ENCODE results near the gene EML2.

The EML2 gene

GRCh38 chr19:45667620-45668341 lies 28.6 kb upstream of the EML2 start, which contains the start of gene GIPR:
Gene GIPR (plus strand): TSS chr19:45668221. CDS start chr19:45669521, 1,300 bp downstream.
- TF ChIP-seq CTCF (IDR thresholded peaks at IDR 0.05; ENCODE audit: low read depth, low read length), result no peak
- peak within 1 kb of the TSS; percentile 58 for H3K4me3 ChIP-seq (ENCODE audit: low read depth, low read length)
- no peaks in the 10 kb centered on the region; the same call in 1 of the 2 replicates for H3K9me3 ChIP-seq
- no peaks in the 10 kb centered on the region for H3K36me3 ChIP-seq
- no peaks in the 10 kb centered on the region; the same call in 1 of the 2 replicates for H3K4me1 ChIP-seq
- DNase-seq, result peak; percentile 55
- peaks cover 25% of the 10 kb centered on the region for H3K27me3 ChIP-seq

- Histone ChIP-seq H3K36me3 (no peaks in the 10 kb centered on the region), H3K4me1 (no peaks in the 10 kb centered on the region; the same call in 1 of the 2 replicates)
Measured at GRCh38 chr19:45664575-45664974, 25.4 kb upstream of the EML2 start.

GRCh38 chr19:45663800-45664199 lies 24.6 kb upstream of the EML2 start:
- no peak for DNase-seq
- no peaks in the 10 kb centered on the region for H3K9me3 ChIP-seq
- no peaks in the 10 kb centered on the region; the same call in 1 of the 2 replicates for H3K4me1 ChIP-seq
- TF ChIP-seq CTCF (IDR thresholded peaks at IDR 0.05; ENCODE audit: low read depth, low read length), result no peak
- H3K36me3 ChIP-seq, result no peaks in the 10 kb centered on the region
- no peak overlapping the region for H3K4me3 ChIP-seq (ENCODE audit: low read depth, low read length)
- peaks cover 8% of the 10 kb centered on the region for H3K27me3 ChIP-seq

More at GRCh38 chr19:45664575-45664974, 25.4 kb upstream of the EML2 start:
- Histone ChIP-seq H3K27me3 (peaks cover 16% of the 10 kb centered on the region), H3K9me3 (no peaks in the 10 kb centered on the region; the same call in 1 of the 2 replicates), H3K4me3 (ENCODE audit: low read depth, low read length) (no peak overlapping the region)
- no peak for TF ChIP-seq CTCF (IDR thresholded peaks at IDR 0.05; ENCODE audit: low read depth, low read length)
- DNase-seq, result no peak

- no peak for DNase-seq
- Histone ChIP-seq H3K9me3 (no peaks in the 10 kb centered on the region), H3K27me3 (no peaks in the 10 kb centered on the region), H3K4me3 (ENCODE audit: low read depth, low read length) (no peak overlapping the region), H3K36me3 (no peaks in the 10 kb centered on the region), H3K4me1 (no peaks in the 10 kb centered on the region)
- TF ChIP-seq CTCF (IDR thresholded peaks at IDR 0.05; ENCODE audit: low read depth, low read length), result no peak
Measured at GRCh38 chr19:45660636-45661035, 21.4 kb upstream of the EML2 start.

GRCh38 chr19:45659096-45659729 lies 20.0 kb upstream of the EML2 start:
- no peak for DNase-seq

More at GRCh38 chr19:45659096-45659729, 20.0 kb upstream of the EML2 start:
- no peaks in the 10 kb centered on the region for H3K4me1 ChIP-seq
- no peaks in the 10 kb centered on the region for H3K36me3 ChIP-seq
- TF ChIP-seq CTCF (IDR thresholded peaks at IDR 0.05; ENCODE audit: low read depth, low read length), result no peak
- no peaks in the 10 kb centered on the region for H3K27me3 ChIP-seq
- H3K9me3 ChIP-seq, result no peaks in the 10 kb centered on the region
- no peak overlapping the region for H3K4me3 ChIP-seq (ENCODE audit: low read depth, low read length)
